Nephron progenitor cell (in vitro differentiated cells): ENCODE measurements around the gene USH2A.
"Not testable (repeated sequence)": the region's sequence is repeated elsewhere in the genome, so short reads cannot be mapped to it uniquely, and the experiment has no call there.

Experiments
- DNase-seq: peaks from one replicate; pipeline ENCODE4 v3.0.0; 2021
- H3K27ac Mint-ChIP-seq: 2 replicates; pipeline ENCODE4 v1.8.0; 2021; ENCODE audit warnings: mild to moderate bottlenecking, moderate library complexity, mixed read lengths
- H3K27me3 Mint-ChIP-seq: 2 replicates; pipeline ENCODE4 v1.8.0; 2021; ENCODE audit warnings: mild to moderate bottlenecking, low read depth, mixed read lengths; ENCODE audit not compliant: poor library complexity
- H3K36me3 Mint-ChIP-seq: 2 replicates; pipeline ENCODE4 v1.8.0; 2021; ENCODE audit warnings: low read depth, mixed read lengths
- H3K4me1 Mint-ChIP-seq: 2 replicates; pipeline ENCODE4 v1.8.0; 2021; ENCODE audit warnings: mixed read lengths
- H3K4me3 Mint-ChIP-seq: 2 replicates; pipeline ENCODE4 v1.8.0; 2021; ENCODE audit warnings: mild to moderate bottlenecking, moderate library complexity, mixed read lengths
- H3K9me3 Mint-ChIP-seq: 2 replicates; pipeline ENCODE4 v1.8.0; 2021; ENCODE audit warnings: mild to moderate bottlenecking, moderate library complexity, mixed read lengths
- CTCF ChIP-seq: fragments of 200-600 bp; sonication (generic); IDR thresholded peaks from 2 replicates; pipeline ENCODE4 v1.5.0; 2021; ENCODE audit warnings: antibody characterized with exemption

Gene USH2A

DNA sequence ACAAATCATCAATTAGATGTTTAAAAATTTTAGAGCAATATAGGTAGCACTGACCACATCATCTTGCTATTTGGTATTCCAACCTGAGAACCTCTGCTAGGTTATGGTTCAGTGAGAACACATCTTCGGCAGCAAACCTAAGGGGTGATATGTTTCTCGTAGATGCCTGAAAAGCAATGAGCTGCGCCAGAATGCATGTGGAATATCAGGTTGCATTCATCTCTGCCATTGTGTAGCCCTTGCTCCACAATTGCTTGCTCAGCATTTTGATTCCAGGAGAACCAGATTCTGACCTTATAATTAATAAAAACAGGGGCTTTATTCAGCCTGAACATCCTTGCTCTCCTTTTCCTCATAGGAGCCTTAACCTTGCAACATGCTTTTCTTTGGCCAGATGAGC is 408.1 kb downstream of the USH2A start:
- Mint-ChIP-seq H3K36me3 (no peaks in the 10 kb centered on the region), H3K4me3 (no peak overlapping the region), H3K4me1 (peaks cover 13% of the 10 kb centered on the region), H3K27me3 (peaks cover 2% of the 10 kb centered on the region), H3K9me3 (no peaks in the 10 kb centered on the region), H3K27ac (no peak overlapping the region)
- TF ChIP-seq CTCF, result no peak
- DNase-seq, result no peak

- peaks cover 1% of the 10 kb centered on the region for H3K9me3 Mint-ChIP-seq
- peaks cover 13% of the 10 kb centered on the region for H3K4me1 Mint-ChIP-seq
- no peak for TF ChIP-seq CTCF
- peaks cover 4% of the 10 kb centered on the region for H3K27me3 Mint-ChIP-seq
- no peak overlapping the region for H3K27ac Mint-ChIP-seq
- no peak overlapping the region for H3K4me3 Mint-ChIP-seq
- H3K36me3 Mint-ChIP-seq, result no peaks in the 10 kb centered on the region
- DNase-seq, result no peak
Measured at GRCh38 chr1:216014086-216014485, 409.2 kb downstream of the USH2A start.

DNA sequence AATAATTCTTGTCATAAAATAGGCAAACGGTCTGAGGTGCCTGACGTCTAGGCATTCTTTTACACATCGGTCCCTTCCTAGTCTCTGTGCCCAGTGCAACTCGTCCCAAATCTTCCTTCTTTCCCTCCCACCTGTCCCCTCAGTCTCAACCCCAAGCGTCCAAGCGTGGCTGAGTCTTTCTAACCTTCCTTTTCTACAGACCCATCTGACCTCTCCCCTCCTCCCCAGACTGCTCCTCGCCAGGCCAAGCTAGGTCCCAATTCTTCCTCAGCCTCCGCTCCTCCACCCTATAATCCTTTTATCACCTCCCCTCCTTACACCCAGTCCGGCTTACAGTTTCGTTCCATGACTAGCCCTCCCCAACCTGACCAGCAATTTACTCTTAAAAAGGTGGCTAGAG is 413.8 kb downstream of the USH2A start:
- H3K27me3 Mint-ChIP-seq, result peaks cover 11% of the 10 kb centered on the region
- H3K4me3 Mint-ChIP-seq, H3K27ac Mint-ChIP-seq, H3K36me3 Mint-ChIP-seq, DNase-seq, H3K9me3 Mint-ChIP-seq, H3K4me1 Mint-ChIP-seq: not testable (repeated sequence)

GRCh38 chr1:216005916-216006315 is 417.3 kb downstream of the USH2A start:
- DNase-seq, result no peak
- Mint-ChIP-seq H3K9me3 (peaks cover 9% of the 10 kb centered on the region), H3K27me3 (peaks cover 9% of the 10 kb centered on the region), H3K4me3 (no peak overlapping the region), H3K4me1 (no peaks in the 10 kb centered on the region), H3K36me3 (no peaks in the 10 kb centered on the region), H3K27ac (no peak overlapping the region)
- no peak for TF ChIP-seq CTCF

DNA sequence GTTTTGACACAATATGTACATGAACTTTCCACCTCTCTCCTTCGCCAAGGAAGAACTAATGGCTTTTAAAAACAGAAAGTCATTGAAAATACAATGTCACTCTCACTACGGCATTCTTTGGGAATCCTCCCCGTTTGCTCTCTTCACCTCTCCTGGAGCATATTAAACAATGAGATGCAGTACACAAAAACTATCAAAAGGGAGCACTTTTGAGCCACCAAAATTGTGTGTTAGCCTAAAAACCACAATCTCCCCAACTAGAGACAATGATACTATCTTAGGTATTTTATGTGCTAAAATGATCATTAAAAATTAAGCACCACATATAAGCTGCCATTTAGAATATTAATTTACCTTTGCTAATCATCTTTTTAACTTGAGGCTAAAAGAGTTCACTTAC is 430.6 kb downstream of the USH2A start:
- Mint-ChIP-seq H3K9me3 (no peaks in the 10 kb centered on the region), H3K4me1 (no peaks in the 10 kb centered on the region), H3K27ac (no peak overlapping the region), H3K4me3 (no peak overlapping the region), H3K36me3 (no peaks in the 10 kb centered on the region), H3K27me3 (no peaks in the 10 kb centered on the region)
- peak; percentile 36 for TF ChIP-seq CTCF
- DNase-seq, result peak; percentile 3

GRCh38 chr1:215987092-215987875 is 436.0 kb downstream of the USH2A start:
- Mint-ChIP-seq H3K9me3 (no peaks in the 10 kb centered on the region), H3K4me1 (no peaks in the 10 kb centered on the region), H3K27me3 (no peaks in the 10 kb centered on the region), H3K36me3 (no peaks in the 10 kb centered on the region), H3K4me3 (no peak overlapping the region), H3K27ac (peak overlapping the region; percentile 73)
- no peak for TF ChIP-seq CTCF
- DNase-seq, result no peak
